ENCODE results near the gene AKAP5.

Gene AKAP5

DNA sequence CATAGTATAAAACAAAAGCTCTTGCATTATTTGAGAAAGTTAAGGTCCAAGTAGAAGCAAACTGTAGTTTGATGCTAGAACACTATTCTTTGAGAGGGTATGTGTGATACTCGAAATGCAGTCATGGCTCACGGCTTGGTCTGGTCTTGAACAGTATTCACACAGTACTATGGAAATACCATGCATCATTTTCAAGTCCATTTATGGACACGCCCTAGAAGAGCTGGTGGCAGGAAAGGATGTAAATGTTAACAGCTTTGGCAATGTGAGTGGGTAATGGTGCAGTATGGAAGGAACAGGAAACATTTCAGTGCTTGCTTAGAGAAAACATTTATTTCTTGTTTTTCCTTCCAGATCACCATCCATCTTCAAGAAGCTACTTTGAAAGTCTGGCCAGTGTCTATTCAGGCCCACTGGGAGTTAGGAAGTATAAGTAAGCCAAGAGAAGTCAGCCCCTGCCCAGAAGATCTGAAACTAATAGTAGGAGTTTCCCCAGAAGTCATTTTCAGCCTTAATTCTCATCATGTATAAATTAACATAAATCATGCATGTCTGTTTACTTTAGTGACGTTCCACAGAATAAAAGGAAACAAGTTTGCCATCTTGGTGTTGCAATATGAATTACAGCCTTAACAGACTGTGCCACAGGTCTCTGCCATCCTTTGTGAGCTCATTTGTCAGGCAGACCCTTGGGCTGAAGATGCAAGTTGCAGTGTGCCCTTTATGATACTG, 5.7 kb upstream of the AKAP5 start:
- DNase-seq (ENCODE audit: low read depth, low spot score), result no peak

- DNase-seq (ENCODE audit: low read depth, low spot score), result no peak
These were observed 4.1 kb upstream of the AKAP5 start for GRCh38 chr14:64461221-64461620.

DNA sequence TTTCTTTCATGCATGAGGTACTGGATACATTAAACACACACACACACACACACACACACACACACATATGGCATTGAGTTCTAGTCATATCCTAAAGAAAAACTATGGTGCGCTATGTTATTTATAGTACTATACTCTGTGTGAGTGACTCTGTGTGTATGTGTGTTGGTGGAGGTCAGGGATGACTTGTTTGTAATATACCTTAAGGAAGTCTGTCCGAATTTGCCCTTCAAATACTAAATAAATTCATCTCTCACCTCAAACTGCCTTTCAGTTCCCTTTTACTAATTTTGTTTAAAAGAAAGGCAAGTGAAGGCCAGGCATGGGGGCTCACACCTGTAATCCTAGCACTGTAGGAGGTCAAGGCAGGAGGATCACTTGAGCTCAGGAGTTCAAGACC, 2.1 kb upstream of the AKAP5 start:
- DNase-seq (ENCODE audit: low read depth, low spot score), result no peak

DNA sequence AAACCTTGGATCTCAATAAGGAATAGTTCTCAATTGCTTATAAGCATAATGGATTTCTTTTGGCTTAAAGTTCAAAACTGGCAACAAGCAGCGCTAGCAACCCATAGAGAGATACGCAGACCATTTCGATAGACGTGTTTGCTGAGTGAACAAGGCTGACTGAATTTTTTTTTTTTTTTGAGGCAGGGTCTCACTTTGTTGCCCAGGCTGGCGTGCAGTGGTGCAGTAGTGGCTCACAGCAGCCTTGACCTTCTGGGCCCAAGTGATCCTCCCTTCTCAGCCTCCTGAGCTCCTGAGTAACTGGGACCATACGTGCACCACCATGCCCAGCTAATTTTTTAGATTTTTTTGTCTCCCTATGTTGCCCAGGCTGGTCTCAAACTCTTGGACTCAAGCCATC, 1.4 kb upstream of the AKAP5 start:
- DNase-seq (ENCODE audit: low read depth, low spot score), result no peak

GRCh38 chr14:64464651-64465050, 648 bp upstream of the AKAP5 start:
- DNase-seq (ENCODE audit: low read depth, low spot score), result no peak

- DNase-seq (ENCODE audit: low read depth, low spot score), result no peak
These were observed 694 bp downstream of the AKAP5 start for GRCh38 chr14:64465831-64466554.

DNA sequence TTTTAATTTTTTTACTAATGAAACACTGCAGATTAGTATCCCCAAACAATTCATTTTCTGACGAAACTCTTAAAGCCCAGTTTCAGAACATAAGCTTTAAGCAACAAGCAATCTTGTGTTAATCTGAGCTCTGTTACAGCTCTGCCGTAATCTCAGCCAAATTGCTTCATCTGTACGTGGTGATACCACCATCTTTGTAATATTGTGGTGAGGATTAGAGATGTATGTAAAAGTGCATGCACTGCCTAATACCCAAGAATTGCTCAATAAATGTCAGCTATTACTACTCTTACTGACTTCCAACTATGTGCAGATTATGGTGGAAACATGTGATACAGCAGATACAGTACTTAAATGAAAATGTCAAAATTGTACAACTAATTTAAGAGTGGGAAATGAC, 1.8 kb downstream of the AKAP5 start:
- DNase-seq (ENCODE audit: low read depth, low spot score), result no peak

- DNase-seq (ENCODE audit: low read depth, low spot score), result no peak
These were observed 2.3 kb downstream of the AKAP5 start for GRCh38 chr14:64467566-64467965.

GRCh38 chr14:64468451-64468850, 3.2 kb downstream of the AKAP5 start:
- no peak for DNase-seq (ENCODE audit: low read depth, low spot score)

DNA sequence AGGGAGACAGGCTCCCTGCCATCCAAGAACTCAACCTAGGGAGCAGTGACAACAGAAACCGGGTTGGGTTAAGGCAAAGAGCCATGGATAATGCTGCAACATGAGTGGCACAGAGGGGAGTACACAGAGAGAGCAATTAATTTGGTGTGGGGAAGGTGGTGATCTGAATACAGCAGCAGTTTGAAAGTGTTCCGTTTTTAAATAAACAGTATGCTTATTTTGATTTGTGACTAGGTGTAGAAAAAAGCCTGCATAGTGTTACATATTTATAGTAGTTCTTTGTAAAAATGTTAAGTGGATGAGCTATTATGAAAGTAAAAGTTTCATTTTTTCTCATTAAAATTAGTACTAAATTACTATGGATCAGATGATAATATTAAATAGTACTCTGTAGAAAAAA, 8.7 kb downstream of the AKAP5 start:
- DNase-seq (ENCODE audit: low read depth, low spot score), result no peak

DNA sequence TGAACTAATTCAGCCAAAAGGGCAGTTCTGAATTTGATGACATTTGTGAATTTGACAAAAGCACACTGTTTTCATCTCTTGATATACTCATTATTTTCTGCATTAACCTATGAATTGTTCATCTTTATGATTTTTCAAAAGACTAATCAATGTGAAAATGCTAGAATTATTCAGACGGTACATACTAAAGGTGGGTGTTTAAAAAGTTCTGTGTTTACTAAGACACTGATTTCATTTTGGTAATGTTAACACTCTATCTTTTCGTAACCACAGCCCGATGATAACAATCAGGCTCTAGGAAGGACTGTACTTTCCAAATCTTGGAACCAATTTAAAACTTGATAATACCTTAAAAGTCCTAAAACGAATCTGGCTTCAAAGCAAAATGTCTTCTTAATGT, 9.4 kb downstream of the AKAP5 start:
- DNase-seq (ENCODE audit: low read depth, low spot score), result no peak

GRCh38 chr14:64475585-64476273, 10.4 kb downstream of the AKAP5 start:
- DNase-seq (ENCODE audit: low read depth, low spot score), result no peak

DNA sequence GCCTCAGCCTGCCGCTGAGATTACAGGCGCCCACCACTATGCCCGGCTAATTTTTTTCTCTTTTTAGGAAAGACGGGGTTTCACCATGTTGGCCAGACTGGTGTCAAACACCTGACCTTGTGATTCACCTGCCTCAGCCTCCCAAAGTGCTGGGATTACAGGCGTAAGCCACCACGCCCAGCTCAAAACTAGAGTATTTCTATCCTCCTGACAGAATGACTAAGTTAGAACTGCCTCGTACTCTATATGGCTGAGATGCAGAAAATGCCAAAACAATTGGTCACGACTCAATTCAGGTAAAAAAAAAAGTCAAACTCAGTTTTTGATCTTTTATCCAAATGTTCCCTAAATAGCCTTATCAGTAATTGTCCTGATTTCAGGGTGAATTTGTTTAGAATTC, 11.1 kb downstream of the AKAP5 start:
- DNase-seq (ENCODE audit: low read depth, low spot score), result no peak

DNA sequence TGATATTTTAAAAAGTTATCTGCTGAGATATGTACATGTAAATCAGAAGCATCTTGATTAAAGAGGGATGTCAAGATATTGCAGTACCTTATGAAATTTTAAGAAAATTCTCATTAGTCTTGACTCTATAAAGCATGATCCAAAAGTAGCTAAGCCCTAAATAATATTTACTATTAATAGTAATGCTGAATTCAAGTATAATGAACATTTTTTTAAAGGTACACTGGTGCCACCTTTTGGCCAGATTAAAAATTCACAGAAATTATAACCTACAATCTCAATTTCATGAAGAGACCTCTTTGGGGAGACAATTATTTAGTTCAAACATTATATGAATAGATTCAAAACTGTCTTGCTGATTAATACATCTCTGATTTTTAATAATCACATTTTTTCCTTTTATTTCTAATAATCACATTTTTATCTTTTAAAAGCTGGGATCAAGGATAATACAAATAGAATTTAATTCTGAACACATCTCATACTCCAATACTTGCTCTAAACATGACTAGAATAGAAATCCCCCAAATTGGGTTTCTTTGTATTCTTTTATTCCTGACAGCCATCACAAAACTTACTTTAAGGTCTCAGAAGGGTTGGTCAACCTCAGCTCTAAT, 13.4 kb downstream of the AKAP5 start:
- no peak for DNase-seq (ENCODE audit: low read depth, low spot score)

GRCh38 chr14:64488590-64489099, 23.3 kb downstream of the AKAP5 start:
- no peak for DNase-seq (ENCODE audit: low read depth, low spot score)

DNA sequence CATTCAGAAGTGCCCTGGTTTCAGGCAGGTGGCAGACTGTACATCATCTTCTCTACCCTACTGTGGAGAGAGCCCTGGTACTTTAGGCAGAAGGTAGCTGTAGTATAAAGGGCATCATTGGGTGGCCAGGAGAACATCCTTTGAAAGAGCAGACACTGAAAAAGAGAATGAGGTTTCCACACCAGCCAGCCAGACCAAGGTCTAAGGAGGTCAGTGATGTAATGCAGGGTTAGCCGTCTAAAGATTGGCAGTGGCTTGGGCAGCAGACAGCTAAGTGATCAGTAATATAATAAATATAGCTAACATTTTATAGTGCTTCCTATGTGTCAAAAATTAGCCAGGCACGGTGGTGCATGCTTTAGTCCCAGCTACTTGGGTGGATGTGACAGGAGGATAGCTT, 26.3 kb downstream of the AKAP5 start:
- DNase-seq (ENCODE audit: low read depth, low spot score), result no peak

DNA sequence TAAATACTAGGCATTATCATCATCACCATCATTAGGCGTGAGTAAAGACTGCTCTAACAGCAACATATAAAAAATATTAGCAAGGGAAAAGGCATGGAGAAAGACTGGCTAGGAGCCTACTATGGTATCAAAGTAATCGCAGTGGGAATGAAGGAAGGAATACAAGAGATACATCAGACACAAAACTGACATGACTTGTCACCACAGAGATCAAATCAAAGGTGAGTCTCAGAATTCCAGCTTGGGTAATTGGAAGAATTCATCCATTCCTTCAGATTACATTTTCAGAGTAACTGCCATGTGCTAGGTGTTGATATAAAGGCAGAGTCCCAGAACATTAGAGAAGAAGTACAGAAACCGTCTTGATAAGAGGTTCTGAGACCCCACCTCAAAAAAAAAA, 28.2 kb downstream of the AKAP5 start:
- DNase-seq (ENCODE audit: low read depth, low spot score), result no peak

DNA sequence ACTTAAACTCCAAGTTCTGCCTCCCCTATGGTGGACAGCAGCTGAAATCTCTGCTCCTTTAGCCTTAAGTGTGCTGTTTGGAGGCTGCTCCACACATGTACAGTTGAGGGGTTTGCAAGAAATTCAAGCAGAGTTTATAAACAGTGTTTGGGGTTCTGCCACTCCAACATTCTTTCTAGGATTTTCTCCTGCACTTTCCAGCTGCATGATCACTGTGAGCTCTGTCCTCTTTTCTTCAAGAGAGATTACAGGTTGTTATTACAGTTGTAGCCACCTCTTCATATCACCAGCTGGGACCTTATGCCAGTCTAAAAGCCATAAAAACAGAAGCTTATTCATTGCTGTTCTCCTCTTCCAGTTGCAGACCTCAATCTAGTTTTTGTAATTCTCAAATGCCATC, 30.0 kb downstream of the AKAP5 start:
- no peak for DNase-seq (ENCODE audit: low read depth, low spot score)

DNA sequence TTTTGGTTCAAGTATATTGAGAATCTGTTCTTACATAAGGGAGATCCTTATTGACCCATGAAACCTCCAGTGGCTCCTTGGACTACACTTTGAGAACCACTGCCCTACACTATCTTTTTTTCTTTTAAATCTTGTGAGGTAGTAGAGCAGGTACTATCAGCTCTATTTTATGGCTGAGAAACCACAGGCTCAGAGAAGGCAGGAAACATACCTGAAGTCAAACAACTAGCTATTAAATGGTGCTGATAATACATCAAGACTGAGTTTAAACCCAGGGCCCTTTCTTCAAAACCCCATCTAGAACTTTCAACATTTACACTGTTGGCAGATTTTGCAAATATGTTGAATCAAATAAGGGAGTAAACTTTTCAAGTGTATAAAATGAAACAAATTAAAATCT, 31.5 kb downstream of the AKAP5 start:
- no peak for DNase-seq (ENCODE audit: low read depth, low spot score)

DNA sequence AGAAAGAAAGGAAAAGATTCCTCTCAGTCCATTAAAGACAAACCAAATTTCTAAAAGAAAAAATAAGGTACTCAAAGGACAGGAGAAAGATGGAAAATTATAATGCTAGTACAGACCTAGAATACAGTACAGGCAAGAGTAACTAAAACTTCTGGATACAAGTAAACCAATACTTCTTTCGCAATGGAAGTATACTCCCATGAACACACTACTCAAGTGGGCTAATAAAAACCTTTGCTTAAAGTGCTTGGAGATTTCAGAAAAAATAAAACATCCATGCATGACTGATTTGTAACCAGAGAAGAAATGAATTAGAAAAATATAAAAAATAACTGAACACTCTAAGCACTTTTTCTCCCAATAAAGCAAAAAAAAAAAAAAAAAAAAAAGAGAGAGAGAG, 34.8 kb downstream of the AKAP5 start:
- DNase-seq (ENCODE audit: low read depth, low spot score), result no peak

DNA sequence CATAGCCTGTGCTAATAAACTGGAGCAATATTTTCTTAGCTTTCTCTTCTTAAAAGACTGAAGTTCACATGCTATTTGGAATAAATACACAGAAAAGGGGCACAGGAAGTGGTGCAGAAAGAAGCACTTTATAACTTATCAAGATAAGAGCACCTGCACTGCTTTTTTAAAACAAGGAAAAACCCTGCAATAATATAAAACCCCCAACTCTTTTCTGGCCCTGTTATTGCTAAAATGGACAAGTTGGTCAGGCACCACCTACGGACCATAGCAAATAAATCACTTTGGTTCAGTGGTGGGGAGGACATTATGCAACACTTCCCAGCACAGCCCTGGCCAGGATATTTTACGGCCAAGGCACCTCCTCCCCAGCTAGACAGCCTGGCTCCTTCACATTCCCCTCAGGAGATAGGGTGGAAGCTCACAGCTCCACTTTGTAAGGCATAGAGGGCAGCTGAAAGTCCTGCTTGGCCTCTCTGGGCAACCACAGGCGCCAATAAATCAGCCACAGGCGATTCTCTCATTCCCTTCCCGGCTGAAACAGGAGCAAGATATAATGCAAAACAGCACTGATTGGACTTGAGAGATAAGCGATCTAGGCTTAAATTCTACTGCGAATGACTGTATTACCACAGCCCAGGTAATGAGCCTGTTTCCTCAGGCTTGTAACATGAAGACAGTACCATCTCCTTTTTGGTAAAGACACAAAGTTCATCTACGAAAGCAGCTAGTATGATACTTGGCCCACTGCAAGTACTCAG, 36.3 kb downstream of the AKAP5 start:
- DNase-seq (ENCODE audit: low read depth, low spot score), result no peak

DNA sequence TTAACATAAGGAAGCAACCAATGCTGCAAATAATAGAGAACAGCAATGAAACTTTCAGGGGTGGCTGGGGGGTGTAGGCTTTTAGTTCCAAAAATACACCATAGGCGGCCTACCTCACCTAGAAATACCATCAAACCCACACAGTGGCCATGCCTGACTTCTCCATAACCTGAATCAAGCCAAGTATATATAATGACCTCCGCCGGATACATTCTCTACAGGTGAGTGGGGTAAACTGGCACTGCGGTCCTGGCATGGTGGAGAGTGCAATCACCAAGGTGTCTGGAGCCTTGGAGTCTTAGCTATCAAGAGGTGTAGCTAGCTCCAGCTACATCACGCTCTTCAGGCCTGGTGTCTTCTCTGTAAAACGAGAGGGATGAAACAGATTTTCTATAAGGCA, 37.2 kb downstream of the AKAP5 start:
- no peak for DNase-seq (ENCODE audit: low read depth, low spot score)

Data from iPS DF 19.7 (cell line).